ENCODE results near the gene RYR2.

DNA sequence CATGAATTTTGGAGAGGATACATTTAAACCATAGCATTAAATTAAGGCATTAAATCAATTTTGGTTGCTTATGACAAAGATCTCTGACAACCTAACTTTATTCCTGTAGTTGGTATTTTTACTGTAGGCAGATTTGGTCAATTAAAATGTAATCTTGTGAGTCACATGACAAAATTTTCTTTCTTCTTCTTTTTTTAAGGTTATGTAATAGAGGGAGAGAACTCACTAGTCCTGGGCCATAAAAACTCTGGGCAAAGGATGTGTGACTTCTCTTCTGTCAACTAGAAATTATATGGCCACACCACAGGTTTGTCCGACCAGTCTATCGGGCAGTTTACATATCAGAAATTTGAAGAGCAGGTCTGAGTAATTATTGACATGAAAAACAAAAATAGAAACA lies 181.4 kb downstream of the RYR2 start:
- TF ChIP-seq POLR2AphosphoS5 (IDR thresholded peaks at IDR 0.05), result no peak
- TF ChIP-seq, protein P1, sequence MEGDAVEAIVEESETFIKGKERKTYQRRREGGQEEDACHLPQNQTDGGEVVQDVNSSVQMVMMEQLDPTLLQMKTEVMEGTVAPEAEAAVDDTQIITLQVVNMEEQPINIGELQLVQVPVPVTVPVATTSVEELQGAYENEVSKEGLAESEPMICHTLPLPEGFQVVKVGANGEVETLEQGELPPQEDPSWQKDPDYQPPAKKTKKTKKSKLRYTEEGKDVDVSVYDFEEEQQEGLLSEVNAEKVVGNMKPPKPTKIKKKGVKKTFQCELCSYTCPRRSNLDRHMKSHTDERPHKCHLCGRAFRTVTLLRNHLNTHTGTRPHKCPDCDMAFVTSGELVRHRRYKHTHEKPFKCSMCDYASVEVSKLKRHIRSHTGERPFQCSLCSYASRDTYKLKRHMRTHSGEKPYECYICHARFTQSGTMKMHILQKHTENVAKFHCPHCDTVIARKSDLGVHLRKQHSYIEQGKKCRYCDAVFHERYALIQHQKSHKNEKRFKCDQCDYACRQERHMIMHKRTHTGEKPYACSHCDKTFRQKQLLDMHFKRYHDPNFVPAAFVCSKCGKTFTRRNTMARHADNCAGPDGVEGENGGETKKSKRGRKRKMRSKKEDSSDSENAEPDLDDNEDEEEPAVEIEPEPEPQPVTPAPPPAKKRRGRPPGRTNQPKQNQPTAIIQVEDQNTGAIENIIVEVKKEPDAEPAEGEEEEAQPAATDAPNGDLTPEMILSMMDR (IDR thresholded peaks at IDR 0.05), result no peak

Measured in breast epithelium (tissue), 3 donors.